ENCODE measurements around the gene BRD9.
"Not testable (repeated sequence)": the region's sequence is repeated elsewhere in the genome, so short reads cannot be mapped to it uniquely, and the experiment has no call there.

The BRD9 gene

DNA sequence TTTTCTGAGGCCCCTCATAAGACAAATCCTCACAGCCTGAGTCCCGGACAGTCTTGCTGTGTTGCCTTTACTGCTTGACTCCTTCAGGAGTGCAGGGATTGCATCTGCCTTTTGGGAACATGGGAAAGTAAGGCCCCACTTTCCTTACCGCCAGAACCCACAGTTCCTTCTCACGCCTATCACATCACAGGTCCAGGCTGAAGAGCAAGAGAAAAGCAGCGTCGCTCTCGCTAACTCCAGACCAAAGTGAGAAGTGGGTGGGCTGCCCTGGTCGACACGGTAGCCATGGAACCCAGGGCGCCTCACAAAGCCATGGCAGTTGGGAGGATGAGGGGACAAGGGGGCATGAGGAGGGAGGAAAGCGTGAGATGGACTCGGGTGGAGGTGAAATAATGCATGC lies 33.9 kb downstream of the BRD9 start:
- DNase-seq (ENCODE audit: low read depth) = no peak
- H3K4me3 ChIP-seq (ENCODE audit: low read depth, low read length) = no peak overlapping the region
- TF ChIP-seq, protein P1, sequence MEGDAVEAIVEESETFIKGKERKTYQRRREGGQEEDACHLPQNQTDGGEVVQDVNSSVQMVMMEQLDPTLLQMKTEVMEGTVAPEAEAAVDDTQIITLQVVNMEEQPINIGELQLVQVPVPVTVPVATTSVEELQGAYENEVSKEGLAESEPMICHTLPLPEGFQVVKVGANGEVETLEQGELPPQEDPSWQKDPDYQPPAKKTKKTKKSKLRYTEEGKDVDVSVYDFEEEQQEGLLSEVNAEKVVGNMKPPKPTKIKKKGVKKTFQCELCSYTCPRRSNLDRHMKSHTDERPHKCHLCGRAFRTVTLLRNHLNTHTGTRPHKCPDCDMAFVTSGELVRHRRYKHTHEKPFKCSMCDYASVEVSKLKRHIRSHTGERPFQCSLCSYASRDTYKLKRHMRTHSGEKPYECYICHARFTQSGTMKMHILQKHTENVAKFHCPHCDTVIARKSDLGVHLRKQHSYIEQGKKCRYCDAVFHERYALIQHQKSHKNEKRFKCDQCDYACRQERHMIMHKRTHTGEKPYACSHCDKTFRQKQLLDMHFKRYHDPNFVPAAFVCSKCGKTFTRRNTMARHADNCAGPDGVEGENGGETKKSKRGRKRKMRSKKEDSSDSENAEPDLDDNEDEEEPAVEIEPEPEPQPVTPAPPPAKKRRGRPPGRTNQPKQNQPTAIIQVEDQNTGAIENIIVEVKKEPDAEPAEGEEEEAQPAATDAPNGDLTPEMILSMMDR (IDR thresholded peaks at IDR 0.05; ENCODE audit: low read depth, low read length) = no peak
- no peak for TF ChIP-seq POLR2A (IDR thresholded peaks at IDR 0.05; ENCODE audit: extremely low read depth, insufficient read length)
- no peak for TF ChIP-seq MYC (IDR thresholded peaks at IDR 0.05; ENCODE audit: low read depth, low read length)
- TF ChIP-seq, protein P2, sequence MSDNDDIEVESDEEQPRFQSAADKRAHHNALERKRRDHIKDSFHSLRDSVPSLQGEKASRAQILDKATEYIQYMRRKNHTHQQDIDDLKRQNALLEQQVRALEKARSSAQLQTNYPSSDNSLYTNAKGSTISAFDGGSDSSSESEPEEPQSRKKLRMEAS (IDR thresholded peaks at IDR 0.05; ENCODE audit: low read depth, low read length) = no peak

DNA sequence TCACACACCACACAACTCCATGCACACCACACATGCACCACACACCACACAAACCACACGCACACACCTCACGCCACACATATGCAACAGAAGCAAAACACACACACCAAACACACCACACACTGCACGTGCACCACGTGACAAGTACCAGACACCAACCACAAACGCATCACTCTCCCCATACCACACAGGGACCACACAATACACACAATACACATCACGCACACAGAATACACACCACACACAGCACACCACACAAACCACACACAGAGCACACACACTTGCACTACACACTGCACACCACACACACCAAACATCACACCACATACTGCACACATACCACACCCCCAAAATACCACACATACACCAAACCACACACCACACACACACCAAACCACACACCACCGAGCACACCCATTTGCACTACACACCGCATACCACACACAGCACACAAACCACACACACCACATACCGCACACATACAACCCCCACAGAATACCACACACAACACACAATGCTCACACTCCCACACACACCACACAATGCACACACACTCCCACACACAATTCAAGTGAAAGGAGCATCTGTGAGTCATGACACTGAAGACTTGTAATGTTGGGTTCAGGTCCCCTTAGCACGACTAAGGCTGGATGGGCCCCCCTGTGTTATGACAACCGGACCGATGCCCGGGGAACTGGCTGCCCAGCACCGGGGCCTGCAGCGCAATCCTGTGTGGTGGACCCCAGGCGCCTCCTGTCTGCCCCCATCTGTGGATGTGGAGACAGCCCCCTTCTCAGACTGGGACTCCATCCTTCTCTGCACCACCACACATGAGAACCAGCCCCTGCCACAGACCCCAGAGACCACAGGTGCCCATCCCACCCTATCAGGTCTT lies 35.8 kb downstream of the BRD9 start:
- no peak overlapping the region for H3K4me3 ChIP-seq (ENCODE audit: low read depth, low read length)
- peak; percentile 36 for DNase-seq (ENCODE audit: low read depth)
- no peak for TF ChIP-seq MYC (IDR thresholded peaks at IDR 0.05; ENCODE audit: low read depth, low read length)
- TF ChIP-seq, protein P1 (IDR thresholded peaks at IDR 0.05; ENCODE audit: low read depth, low read length) = no peak
- TF ChIP-seq POLR2A (IDR thresholded peaks at IDR 0.05; ENCODE audit: extremely low read depth, insufficient read length) = no peak
- TF ChIP-seq, protein P2 (IDR thresholded peaks at IDR 0.05; ENCODE audit: low read depth, low read length) = no peak

DNA sequence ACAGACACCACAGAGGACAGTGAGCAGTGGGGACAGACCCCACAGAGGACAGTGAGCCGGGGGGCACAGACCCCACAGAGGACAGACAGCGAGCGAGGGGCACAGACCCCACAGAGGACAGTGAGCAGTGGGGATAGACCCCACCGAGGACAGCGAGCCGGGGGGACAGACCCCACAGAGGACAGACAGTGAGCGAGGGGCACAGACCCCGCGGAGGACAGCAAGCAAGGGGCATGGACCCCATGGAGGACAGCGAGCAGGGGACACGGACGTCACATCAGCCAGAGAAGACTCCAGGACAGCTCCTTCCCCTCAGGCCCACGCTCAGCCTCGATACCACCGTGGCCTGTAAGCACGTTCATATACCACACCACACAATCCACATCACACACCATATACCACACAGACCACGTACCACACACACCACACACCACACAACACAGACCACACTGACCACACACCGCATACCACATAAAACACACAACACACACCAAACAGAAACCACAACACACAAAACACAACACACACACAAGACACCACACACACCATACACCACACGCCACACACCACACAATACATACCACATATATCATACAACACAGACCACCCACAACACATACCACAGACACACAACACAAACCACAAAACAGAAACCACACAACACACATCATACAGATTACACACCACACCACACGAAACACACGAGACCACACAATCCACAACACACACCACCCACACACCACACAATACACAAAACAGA lies 36.6 kb downstream of the BRD9 start:
- TF ChIP-seq POLR2A (IDR thresholded peaks at IDR 0.05; ENCODE audit: extremely low read depth, insufficient read length) (no peak), MYC (IDR thresholded peaks at IDR 0.05; ENCODE audit: low read depth, low read length) (no peak)
- TF ChIP-seq, protein P2 (IDR thresholded peaks at IDR 0.05; ENCODE audit: low read depth, low read length) = no peak
- TF ChIP-seq, protein P1 (IDR thresholded peaks at IDR 0.05; ENCODE audit: low read depth, low read length) = no peak
- peak; percentile 43 for DNase-seq (ENCODE audit: low read depth)
- H3K4me3 ChIP-seq (ENCODE audit: low read depth, low read length) = no peak overlapping the region

DNA sequence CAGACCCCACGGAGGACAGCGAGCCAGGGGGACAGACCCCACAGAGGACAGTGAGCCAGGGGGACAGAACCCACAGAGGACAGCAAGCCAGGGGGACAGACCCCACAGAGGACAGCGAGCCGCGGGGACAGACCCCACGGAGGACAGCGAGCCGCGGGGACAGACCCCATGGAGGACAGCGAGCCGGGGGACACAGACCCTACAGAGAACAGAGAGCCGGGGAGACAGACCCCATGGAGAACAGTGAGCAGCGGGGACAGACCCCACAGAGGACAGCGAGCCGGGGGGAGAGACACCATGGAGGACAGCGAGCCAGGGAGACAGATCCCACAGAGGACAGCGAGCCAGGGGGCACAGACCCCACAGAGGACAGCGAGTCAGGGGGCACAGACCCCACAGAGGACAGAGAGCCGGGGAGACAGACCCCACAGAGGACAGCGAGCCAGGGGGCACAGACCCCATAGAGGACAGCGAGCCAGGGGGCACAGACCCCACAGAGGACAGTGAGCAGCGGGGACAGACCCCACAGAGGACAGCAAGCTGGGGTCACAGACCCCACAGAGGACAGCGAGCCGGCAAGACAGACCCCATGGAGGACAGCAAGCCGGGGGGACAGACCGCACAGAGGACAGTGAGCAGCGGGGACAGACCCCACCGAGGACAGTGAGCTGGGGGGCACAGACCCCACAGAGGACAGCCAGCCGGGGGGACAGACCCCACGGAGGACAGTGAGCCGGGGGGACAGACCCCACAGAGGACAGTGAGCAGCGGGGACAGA lies 37.4 kb downstream of the BRD9 start:
- TF ChIP-seq MYC (IDR thresholded peaks at IDR 0.05; ENCODE audit: low read depth, low read length) (no peak), POLR2A (IDR thresholded peaks at IDR 0.05; ENCODE audit: extremely low read depth, insufficient read length) (no peak)
- TF ChIP-seq, protein P1 (IDR thresholded peaks at IDR 0.05; ENCODE audit: low read depth, low read length) = no peak
- TF ChIP-seq, protein P2 (IDR thresholded peaks at IDR 0.05; ENCODE audit: low read depth, low read length) = no peak
- no peak overlapping the region for H3K4me3 ChIP-seq (ENCODE audit: low read depth, low read length)

DNA sequence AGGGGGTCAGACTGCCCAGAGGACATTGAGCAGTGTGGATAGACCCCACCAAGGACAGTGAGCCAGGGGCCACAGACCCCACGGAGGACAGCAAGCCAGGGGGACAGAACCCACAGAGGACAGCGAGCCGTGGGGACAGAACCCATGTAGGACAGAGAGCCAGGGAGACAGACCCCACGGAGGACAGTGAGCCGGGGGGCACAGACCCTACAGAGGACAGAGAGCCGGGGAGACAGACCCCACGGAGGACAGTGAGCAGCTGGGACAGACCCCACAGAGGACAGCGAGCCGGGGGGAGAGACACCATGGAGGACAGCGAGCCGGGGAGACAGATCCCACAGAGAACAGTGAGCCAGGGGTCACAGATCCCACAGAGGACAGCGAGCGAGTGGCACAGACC lies 38.4 kb downstream of the BRD9 start:
- no peak for DNase-seq (ENCODE audit: low read depth)
- TF ChIP-seq, protein P1 (IDR thresholded peaks at IDR 0.05; ENCODE audit: low read depth, low read length) = no peak
- TF ChIP-seq, protein P2 (IDR thresholded peaks at IDR 0.05; ENCODE audit: low read depth, low read length) = no peak
- TF ChIP-seq MYC (IDR thresholded peaks at IDR 0.05; ENCODE audit: low read depth, low read length) (no peak), POLR2A (IDR thresholded peaks at IDR 0.05; ENCODE audit: extremely low read depth, insufficient read length) (no peak)
- H3K4me3 ChIP-seq (ENCODE audit: low read depth, low read length) = no peak overlapping the region

More for the DNA sequence above, 37.4 kb downstream of the BRD9 start:
- DNase-seq (ENCODE audit: low read depth) = no peak

DNA sequence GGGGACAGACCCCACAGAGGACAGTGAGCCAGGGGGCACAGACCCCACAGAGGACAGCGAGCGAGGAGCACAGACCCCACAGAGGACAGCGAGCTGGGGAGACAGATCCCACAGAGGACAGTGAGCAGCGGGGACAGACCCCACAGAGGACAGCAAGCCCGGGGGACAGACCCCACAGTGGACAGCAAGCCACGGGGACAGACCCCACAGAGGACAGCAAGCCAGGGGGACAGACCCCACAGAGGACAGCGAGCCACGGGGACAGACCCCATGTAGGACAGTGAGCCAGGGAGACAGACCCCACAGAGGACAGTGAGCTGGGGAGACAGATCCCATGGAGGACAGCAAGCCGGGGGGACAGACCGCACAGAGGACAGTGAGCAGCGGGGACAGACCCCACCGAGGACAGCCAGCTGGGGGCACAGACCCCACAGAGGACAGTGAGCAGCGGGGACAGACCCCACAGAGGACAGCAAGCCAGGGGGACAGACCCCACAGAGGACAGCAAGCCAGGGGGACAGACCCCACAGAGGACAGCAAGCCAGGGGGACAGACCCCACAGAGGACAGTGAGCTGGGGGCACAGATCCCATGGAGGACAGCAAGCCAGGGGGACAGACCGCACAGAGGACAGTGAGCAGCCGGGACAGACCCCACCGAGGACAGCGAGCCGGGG lies 39.0 kb downstream of the BRD9 start:
- DNase-seq (ENCODE audit: low read depth); H3K4me3 ChIP-seq (ENCODE audit: low read depth, low read length): not testable (repeated sequence)

All from NB4 (cell line).